Heart left ventricle (tissue), 13 donors: ENCODE measurements around the gene CMPK2.

ENCODE experiments used
- POLR2A ChIP-seq, 2 donors: fragments of 450-650 bp; IDR thresholded peaks; one replicate each; pipeline ENCODE4 v1.6.1; 2017; ENCODE audit warnings: antibody characterized with exemption in 2 of 2, mild to moderate bottlenecking in 2 of 2, moderate library complexity in 2 of 2
- TF ChIP-seq, protein P1 (sequence below), 12 donors: fragments of 200-600 bp; sonication (generic) in 4 of 12; IDR thresholded peaks; one replicate each; pipeline versions ENCODE4 v1.5.0 to v1.8.0; 2018 to 2022; ENCODE audit warnings: antibody characterized with exemption in 12 of 12, mild to moderate bottlenecking in 5 of 12
- donor health status: ischemic (EF 13 %, LVEDD 7.1; RV severe dilation, severe dysfunction).
- donor health status: DM: no; HTN: yes; CAD: no.
- donor health status: DM: no; HTN: no; CAD: no.
- donor health status: ischemic (EF 25% LVEDD 6.9; RV normal size, moderate dysfunction).
- donor health status: ischemic (EF 25% LVEDD 5.7; RV mildly dilated, moderate dysfunction).
- donor health status: ischemic (EF 35%, LVEDD 5.7; RV mildly dilated, moderate dysfunction).
- donor health status: nonischemic (EF 11% LVEDD 7.7; RV severe dilation, severe dysfunction).
- donor health status: DM: yes; HTN: yes; CAD: no.
- donor health status: PGD.
- donor health status: ischemic (EF 29% LVEDD 5.4; RV normal size, mild dysfunction).
- donor health status: nonischemic (EF 23%, LVEDD 6.1; RV moderate dilation, normal function).

DNA sequence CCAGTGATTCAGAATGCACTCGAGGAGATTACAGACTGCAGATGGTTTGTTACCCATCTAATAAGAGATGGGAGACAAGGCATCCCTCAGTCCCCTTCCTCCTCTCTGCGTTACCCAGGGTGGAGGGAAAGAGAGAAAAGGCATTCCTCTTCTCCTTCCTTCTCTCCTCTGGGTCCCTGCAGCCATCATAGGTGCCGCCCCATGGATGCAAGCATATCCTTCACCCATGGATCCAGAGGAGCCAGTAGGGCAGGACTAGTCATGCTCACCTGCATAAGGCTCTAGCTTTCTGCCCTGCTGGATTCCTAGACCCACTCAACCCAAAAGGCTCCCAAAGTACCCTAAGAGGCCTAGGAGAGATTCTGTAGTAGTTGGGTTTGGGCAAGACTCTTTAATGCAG is 20.4 kb downstream of the CMPK2 start:
- TF ChIP-seq, protein P1, sequence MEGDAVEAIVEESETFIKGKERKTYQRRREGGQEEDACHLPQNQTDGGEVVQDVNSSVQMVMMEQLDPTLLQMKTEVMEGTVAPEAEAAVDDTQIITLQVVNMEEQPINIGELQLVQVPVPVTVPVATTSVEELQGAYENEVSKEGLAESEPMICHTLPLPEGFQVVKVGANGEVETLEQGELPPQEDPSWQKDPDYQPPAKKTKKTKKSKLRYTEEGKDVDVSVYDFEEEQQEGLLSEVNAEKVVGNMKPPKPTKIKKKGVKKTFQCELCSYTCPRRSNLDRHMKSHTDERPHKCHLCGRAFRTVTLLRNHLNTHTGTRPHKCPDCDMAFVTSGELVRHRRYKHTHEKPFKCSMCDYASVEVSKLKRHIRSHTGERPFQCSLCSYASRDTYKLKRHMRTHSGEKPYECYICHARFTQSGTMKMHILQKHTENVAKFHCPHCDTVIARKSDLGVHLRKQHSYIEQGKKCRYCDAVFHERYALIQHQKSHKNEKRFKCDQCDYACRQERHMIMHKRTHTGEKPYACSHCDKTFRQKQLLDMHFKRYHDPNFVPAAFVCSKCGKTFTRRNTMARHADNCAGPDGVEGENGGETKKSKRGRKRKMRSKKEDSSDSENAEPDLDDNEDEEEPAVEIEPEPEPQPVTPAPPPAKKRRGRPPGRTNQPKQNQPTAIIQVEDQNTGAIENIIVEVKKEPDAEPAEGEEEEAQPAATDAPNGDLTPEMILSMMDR (IDR thresholded peaks at IDR 0.05) = no peak
- no peak for TF ChIP-seq POLR2A (IDR thresholded peaks at IDR 0.05)
